Testis (tissue), 3 donors: ENCODE data around the gene VOPP1. TPM values are rescaled to one million over a fixed set of nuclear protein-coding genes. Genes with fewer than 3 reads are reported as not detected.
A peak's percentile ranks its signal among the peaks of the same experiment; 100 is the strongest.

Experiments
- DNase-seq: peaks from one replicate; pipeline ENCODE4 v3.0.0-alpha.2; 2019
- H3K27ac ChIP-seq, 2 donors: fragments of 200-600 bp; sonication (generic); one replicate each; pipeline ENCODE4 v1.5.1; 2019
- H3K27me3 ChIP-seq: fragments of 200-600 bp; sonication (generic); one replicate; pipeline ENCODE4 v1.5.1; 2019
- H3K36me3 ChIP-seq: fragments of 200-600 bp; sonication (generic); one replicate; pipeline ENCODE4 v1.5.1; 2017; ENCODE audit warnings: low read depth; ENCODE audit errors: missing control alignments
- H3K4me1 ChIP-seq: fragments of 200-600 bp; sonication (generic); one replicate; pipeline ENCODE4 v1.5.1; 2019
- H3K4me3 ChIP-seq, 2 donors: fragments of 200-600 bp; sonication (generic); one replicate each; pipeline ENCODE4 v1.5.1; 2017 to 2019
- H3K9me3 ChIP-seq: fragments of 200-600 bp; sonication (generic); one replicate; pipeline ENCODE4 v1.5.1; 2017
- POLR2A ChIP-seq: fragments of 450-650 bp; IDR thresholded peaks from one replicate; pipeline ENCODE4 v1.6.1; 2017; ENCODE audit warnings: antibody characterized with exemption, mild to moderate bottlenecking, moderate library complexity
- WGBS, 2 donors: methylation state at CpG; one replicate each; pipeline ENCODE4 v1.1.5; 2018; 5-methylcytosine and 5-hydroxymethylcytosine counted together
- intact Hi-C: fragments of 100-400 bp; cut with DNase I; formaldehyde crosslinking; loops from one replicate; pipeline ENCODE4 v1.15.1; 2023; ENCODE audit warnings: low total_unique reads
- polyA plus RNA-seq: library from polyadenylated mRNA; stranded (reverse); fragments of 350-450 nt; fragmentation: Illumina TruSeq; extraction: RNeasy Lipid Tissue Mini Kit (QIAGEN cat#74804); gene quantifications from one replicate; pipeline ENCODE4 v1.2.3, GENCODE V29; 2014; ENCODE audit warnings: low read depth, low replicate concordance; ENCODE audit not compliant: insufficient read depth
- total RNA-seq, 2 donors: library from RNA; depleted of rRNA; stranded (reverse); fragments of >200 nt; gene quantifications; one replicate each; pipeline ENCODE4 v1.2.3, GENCODE V29; 2016
- TF ChIP-seq, protein P1 (sequence below), 3 experiments: fragments of 450-650 bp in 2 of 3; fragments of 200-600 bp in 1 of 3; sonication (generic) in 1 of 3; IDR thresholded peaks; one replicate each; pipeline ENCODE4 v1.5.1; 2016 to 2019; ENCODE audit warnings: antibody characterized with exemption in 3 of 3, mild to moderate bottlenecking in 2 of 3, moderate library complexity in 1 of 3

The VOPP1 gene
- total and polyA plus RNA-seq, 3 donors from 2014 or later = 25.0 to 29.3 (median 26.6) TPM

DNA sequence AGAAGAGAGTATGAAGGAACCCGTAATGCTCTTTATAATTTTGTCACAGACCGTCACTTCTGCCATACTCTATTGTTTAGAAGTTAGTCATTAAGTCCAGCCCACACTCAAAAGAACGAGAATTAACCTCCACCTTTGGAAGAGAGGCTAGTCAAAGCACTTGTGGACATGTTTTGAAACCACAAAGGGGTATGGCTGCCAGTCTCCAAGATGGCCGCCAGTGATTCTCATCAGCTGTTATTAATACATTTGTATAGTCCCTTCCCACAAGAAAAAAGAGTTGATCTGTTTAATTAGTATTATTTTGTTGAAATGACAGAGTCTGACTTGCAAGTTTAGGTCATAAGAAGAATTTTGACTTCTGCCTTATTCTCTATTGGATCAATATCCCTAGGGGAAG is 23.2 kb upstream of the VOPP1 start:
- TF ChIP-seq, protein P1, sequence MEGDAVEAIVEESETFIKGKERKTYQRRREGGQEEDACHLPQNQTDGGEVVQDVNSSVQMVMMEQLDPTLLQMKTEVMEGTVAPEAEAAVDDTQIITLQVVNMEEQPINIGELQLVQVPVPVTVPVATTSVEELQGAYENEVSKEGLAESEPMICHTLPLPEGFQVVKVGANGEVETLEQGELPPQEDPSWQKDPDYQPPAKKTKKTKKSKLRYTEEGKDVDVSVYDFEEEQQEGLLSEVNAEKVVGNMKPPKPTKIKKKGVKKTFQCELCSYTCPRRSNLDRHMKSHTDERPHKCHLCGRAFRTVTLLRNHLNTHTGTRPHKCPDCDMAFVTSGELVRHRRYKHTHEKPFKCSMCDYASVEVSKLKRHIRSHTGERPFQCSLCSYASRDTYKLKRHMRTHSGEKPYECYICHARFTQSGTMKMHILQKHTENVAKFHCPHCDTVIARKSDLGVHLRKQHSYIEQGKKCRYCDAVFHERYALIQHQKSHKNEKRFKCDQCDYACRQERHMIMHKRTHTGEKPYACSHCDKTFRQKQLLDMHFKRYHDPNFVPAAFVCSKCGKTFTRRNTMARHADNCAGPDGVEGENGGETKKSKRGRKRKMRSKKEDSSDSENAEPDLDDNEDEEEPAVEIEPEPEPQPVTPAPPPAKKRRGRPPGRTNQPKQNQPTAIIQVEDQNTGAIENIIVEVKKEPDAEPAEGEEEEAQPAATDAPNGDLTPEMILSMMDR (IDR thresholded peaks at IDR 0.05) = no peak
- TF ChIP-seq POLR2A = no peak
- 95 to 96% methylated on average over 4 of the region's 4 CpGs for WGBS, 2 donors
- intact Hi-C loops = no loop called here
- Histone ChIP-seq H3K4me1 (no peaks in the 10 kb centered on the region), H3K27me3 (no peaks in the 10 kb centered on the region), H3K4me3 (no peak overlapping the region), H3K36me3 (no peaks in the 10 kb centered on the region), H3K27ac (no peak overlapping the region), H3K9me3 (no peaks in the 10 kb centered on the region)
- no peak for DNase-seq

DNA sequence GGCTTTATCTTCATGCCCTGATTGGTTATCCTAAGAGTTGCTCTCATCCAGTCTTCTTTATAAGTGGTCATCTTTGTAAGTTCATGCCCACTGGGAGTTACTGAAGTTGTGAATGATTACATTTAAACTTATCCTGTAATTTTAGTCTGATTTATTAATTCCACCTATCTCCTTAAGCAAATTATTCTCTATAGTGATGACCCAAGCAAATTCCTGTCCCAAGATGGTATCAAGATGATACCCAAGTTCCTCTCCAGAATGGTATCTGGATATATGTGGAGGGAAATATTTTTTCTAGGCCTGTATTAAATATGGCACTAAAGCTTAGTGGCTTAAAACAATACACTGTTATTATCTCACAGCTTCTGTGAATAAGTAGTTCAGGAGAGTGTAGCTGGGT is 22.6 kb upstream of the VOPP1 start:
- no peak for DNase-seq
- Histone ChIP-seq H3K27me3 (no peaks in the 10 kb centered on the region), H3K9me3 (no peaks in the 10 kb centered on the region), H3K27ac (no peak overlapping the region), H3K36me3 (no peaks in the 10 kb centered on the region), H3K4me1 (no peaks in the 10 kb centered on the region), H3K4me3 (no peak overlapping the region)
- TF ChIP-seq, protein P1 (IDR thresholded peaks at IDR 0.05) = no peak
- no peak for TF ChIP-seq POLR2A
- intact Hi-C loops = no loop called here

DNA sequence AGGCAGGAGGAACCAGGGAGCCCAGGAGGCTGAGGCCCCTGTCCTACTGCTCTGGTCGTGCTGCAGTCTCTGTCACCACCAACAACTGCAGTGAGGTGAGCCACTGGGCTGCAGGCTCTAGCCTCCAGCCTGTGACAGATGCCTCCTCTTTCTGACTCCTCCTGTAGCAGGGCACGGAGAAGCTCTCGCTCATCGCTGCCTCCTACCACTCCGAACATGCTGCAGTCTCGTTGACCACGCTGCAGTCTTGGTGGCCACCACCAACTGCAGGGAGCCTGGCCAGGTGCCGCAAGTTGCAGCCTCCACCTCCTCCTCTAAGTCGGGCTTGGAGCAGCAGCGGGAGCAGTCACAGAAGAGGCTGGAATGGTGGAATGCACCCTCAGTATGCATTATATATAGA is 22.1 kb upstream of the VOPP1 start:
- no peaks in the 10 kb centered on the region for H3K36me3 ChIP-seq
- no peaks in the 10 kb centered on the region for H3K27me3 ChIP-seq
- intact Hi-C loops = no loop called here
- no peaks in the 10 kb centered on the region for H3K9me3 ChIP-seq
- 96 to 99% methylated on average over 9 to 10 of the region's 10 CpGs for WGBS, 2 donors
- H3K4me1 ChIP-seq = no peaks in the 10 kb centered on the region
- no peak for DNase-seq
- H3K27ac ChIP-seq = no peak overlapping the region
- TF ChIP-seq POLR2A = no peak
- TF ChIP-seq, protein P1 (IDR thresholded peaks at IDR 0.05) = no peak
- no peak overlapping the region for H3K4me3 ChIP-seq

DNA sequence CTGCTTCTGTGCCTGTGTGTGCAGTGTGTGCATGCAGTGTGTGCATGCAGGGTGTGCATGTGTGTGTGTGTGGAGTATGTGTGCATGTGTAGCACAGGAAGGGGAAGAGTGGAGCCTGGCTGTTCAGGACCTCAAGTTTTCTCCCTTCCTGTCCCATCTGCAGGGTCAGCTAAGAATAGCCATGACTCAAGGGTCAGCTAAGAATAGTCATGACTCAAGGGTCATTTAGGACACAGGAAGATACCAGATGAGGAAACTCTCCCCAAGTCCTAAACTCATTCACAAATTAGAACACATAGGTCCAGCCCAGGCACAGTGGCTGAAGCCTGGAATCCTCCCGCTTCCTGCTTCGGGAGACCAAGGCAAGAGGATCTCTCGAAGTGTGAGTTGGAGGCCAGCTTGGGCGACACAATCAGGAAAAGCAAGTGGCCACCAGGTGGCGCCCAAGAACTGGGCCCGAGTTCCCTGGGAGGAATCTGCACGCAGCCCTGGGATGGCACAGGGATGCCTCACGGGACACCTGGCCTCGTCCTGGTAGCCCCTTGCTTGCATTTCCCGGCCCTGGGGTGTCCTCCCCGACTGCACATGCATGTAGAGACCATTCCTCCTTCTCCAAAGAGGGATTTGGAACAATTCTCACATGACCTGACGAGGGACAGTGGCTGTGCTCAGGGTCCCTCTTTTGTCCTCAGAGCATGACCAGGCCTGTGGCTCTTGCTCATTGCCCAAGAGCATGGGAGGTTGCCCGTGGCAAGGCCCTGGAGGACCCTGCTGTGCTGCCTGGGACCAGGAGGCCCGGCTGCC is 21.4 kb upstream of the VOPP1 start:
- intact Hi-C loops = no loop called here
- H3K4me1 ChIP-seq = no peaks in the 10 kb centered on the region
- DNase-seq = peak; percentile 70
- H3K27me3 ChIP-seq = no peaks in the 10 kb centered on the region
- H3K4me3 ChIP-seq = no peak overlapping the region
- 72% methylated on average over 13 to 14 of the region's 14 CpGs for WGBS, 2 donors
- H3K27ac ChIP-seq = no peak overlapping the region
- no peaks in the 10 kb centered on the region for H3K36me3 ChIP-seq
- no peaks in the 10 kb centered on the region for H3K9me3 ChIP-seq
- TF ChIP-seq POLR2A = no peak
- TF ChIP-seq, protein P1 (IDR thresholded peaks at IDR 0.05) = peak; percentile 45 to 80 (median 77)

DNA sequence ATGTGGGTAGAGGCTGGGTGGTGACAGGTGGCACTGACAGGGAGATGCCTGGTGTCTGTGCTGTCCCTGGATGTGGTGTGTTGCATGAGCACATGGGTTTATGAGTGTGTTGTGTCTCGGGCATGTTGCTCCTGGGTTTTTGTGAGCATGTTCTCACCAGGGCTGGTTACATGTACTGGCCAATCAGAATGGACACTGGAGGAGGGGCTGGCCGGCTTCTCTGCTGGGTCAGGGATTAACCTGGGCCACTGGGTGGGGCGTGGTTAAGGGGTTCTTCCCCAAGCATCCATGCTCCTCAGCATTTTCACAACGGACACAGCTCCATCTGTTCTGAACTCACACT is 20.8 kb upstream of the VOPP1 start:
- intact Hi-C loops = no loop called here
- DNase-seq = no peak
- Histone ChIP-seq H3K9me3 (no peaks in the 10 kb centered on the region), H3K4me1 (no peaks in the 10 kb centered on the region), H3K27me3 (no peaks in the 10 kb centered on the region), H3K4me3 (no peak overlapping the region), H3K27ac (no peak overlapping the region), H3K36me3 (no peaks in the 10 kb centered on the region)
- WGBS, 2 donors = 85% methylated on average over 4 of the region's 4 CpGs; no CpG with 5 or more reads in 1 of the 2 donors
- TF ChIP-seq, protein P1 (IDR thresholded peaks at IDR 0.05) = no peak
- no peak for TF ChIP-seq POLR2A
